Ramos (cell line): ENCODE data around the gene BMP6.

Experiments used
- in situ Hi-C: fragments of 300-500 bp; cut with MboI; formaldehyde crosslinking; loops from one replicate; pipeline ENCODE4 v1.14.3; 2022; ENCODE audit warnings: low sequenced_read_pairs; ENCODE audit not compliant: unreplicated experiment

BMP6 gene

GRCh38 chr6:7818257-7819214, 92.6 kb downstream of the BMP6 start:
- in situ Hi-C loops = no loop called here

- in situ Hi-C loops = no loop called here
Observed at GRCh38 chr6:7819431-7820015, 93.6 kb downstream of the BMP6 start.

GRCh38 chr6:7820288-7820835, 94.5 kb downstream of the BMP6 start:
- in situ Hi-C loops = no loop called here

GRCh38 chr6:7821426-7821825, 95.5 kb downstream of the BMP6 start:
- in situ Hi-C loops = no loop called here

GRCh38 chr6:7823552-7823951, 97.7 kb downstream of the BMP6 start:
- in situ Hi-C loops = no loop called here

- in situ Hi-C loops = no loop called here
Observed at GRCh38 chr6:7825986-7826385, 100.1 kb downstream of the BMP6 start.

GRCh38 chr6:7827142-7827541, 101.2 kb downstream of the BMP6 start:
- in situ Hi-C loops = no loop called here

- in situ Hi-C loops = no loop called here
Observed at GRCh38 chr6:7828124-7828523, 102.2 kb downstream of the BMP6 start.

- in situ Hi-C loops = no loop called here
Observed at GRCh38 chr6:7832904-7833750, 107.2 kb downstream of the BMP6 start.

GRCh38 chr6:7833751-7834070, 107.8 kb downstream of the BMP6 start:
- in situ Hi-C loops = no loop called here

GRCh38 chr6:7836371-7837026, 110.6 kb downstream of the BMP6 start:
- in situ Hi-C loops = no loop called here

- in situ Hi-C loops = no loop called here
Observed at GRCh38 chr6:7841781-7842468, 116.0 kb downstream of the BMP6 start.

GRCh38 chr6:7846966-7847818, 121.3 kb downstream of the BMP6 start:
- in situ Hi-C loops = no loop called here

- in situ Hi-C loops = no loop called here
Observed at GRCh38 chr6:7848229-7848628, 122.3 kb downstream of the BMP6 start.

- in situ Hi-C loops = no loop called here
Observed at GRCh38 chr6:7851780-7852179, 125.9 kb downstream of the BMP6 start.

- in situ Hi-C loops = no loop called here
Observed at GRCh38 chr6:7859591-7859990, 133.7 kb downstream of the BMP6 start.

GRCh38 chr6:7865781-7866180, 139.9 kb downstream of the BMP6 start:
- in situ Hi-C loops = no loop called here

GRCh38 chr6:7866526-7866925, 140.6 kb downstream of the BMP6 start:
- in situ Hi-C loops = no loop called here

- in situ Hi-C loops = no loop called here
Observed at GRCh38 chr6:7868926-7869325, 143.0 kb downstream of the BMP6 start.
